ENCODE results near the gene FITM1. TPM values are rescaled to one million over a fixed set of nuclear protein-coding genes. Genes with fewer than 3 reads are reported as not detected.

The FITM1 gene, protein sequence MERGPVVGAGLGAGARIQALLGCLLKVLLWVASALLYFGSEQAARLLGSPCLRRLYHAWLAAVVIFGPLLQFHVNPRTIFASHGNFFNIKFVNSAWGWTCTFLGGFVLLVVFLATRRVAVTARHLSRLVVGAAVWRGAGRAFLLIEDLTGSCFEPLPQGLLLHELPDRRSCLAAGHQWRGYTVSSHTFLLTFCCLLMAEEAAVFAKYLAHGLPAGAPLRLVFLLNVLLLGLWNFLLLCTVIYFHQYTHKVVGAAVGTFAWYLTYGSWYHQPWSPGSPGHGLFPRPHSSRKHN
- total RNA-seq: 0.27 TPM in 1 of 3 replicates, not detected in the others
- long read RNA-seq: 0 reads

DNA sequence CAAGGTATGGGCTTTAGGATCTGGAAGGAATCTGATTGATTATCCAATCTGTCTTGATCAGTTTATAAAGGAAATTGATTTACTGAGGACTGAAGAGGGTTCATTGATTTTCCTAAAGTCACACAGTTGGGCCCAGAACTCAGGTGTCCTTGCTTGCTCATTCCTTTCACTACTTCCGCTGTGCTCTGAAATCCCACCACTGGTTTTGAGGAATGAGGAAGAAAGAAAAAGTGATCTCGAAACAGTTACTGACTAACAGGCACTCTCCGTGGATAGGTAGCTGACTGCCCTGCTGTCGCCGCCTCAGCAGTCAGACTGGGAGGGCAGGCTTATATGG is at the start of gene FITM1:
Gene FITM1 (plus strand): TSS at position 280 of the 337 bp plus-strand sequence. CDS start 905 bp downstream, outside the sequence.
- H3K36me3 Mint-ChIP-seq (ENCODE audit: low read depth): no peaks in the 10 kb centered on the region
- no peak for DNase-seq (ENCODE audit: low spot score)
- H3K9me3 Mint-ChIP-seq (ENCODE audit: low read depth): no peaks in the 10 kb centered on the region
- H3K27ac Mint-ChIP-seq (ENCODE audit: unreplicated experiment): no peak within 1 kb of the TSS
- no peaks in the 10 kb centered on the region for H3K27me3 Mint-ChIP-seq (ENCODE audit: low read depth)
- TF ChIP-seq, protein P1, sequence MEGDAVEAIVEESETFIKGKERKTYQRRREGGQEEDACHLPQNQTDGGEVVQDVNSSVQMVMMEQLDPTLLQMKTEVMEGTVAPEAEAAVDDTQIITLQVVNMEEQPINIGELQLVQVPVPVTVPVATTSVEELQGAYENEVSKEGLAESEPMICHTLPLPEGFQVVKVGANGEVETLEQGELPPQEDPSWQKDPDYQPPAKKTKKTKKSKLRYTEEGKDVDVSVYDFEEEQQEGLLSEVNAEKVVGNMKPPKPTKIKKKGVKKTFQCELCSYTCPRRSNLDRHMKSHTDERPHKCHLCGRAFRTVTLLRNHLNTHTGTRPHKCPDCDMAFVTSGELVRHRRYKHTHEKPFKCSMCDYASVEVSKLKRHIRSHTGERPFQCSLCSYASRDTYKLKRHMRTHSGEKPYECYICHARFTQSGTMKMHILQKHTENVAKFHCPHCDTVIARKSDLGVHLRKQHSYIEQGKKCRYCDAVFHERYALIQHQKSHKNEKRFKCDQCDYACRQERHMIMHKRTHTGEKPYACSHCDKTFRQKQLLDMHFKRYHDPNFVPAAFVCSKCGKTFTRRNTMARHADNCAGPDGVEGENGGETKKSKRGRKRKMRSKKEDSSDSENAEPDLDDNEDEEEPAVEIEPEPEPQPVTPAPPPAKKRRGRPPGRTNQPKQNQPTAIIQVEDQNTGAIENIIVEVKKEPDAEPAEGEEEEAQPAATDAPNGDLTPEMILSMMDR (IDR thresholded peaks at IDR 0.05): no peak
- H3K4me3 Mint-ChIP-seq (ENCODE audit: unreplicated experiment): no peak within 1 kb of the TSS
- H3K4me1 Mint-ChIP-seq (ENCODE audit: low read depth): peaks cover 3% of the 10 kb centered on the region

DNA sequence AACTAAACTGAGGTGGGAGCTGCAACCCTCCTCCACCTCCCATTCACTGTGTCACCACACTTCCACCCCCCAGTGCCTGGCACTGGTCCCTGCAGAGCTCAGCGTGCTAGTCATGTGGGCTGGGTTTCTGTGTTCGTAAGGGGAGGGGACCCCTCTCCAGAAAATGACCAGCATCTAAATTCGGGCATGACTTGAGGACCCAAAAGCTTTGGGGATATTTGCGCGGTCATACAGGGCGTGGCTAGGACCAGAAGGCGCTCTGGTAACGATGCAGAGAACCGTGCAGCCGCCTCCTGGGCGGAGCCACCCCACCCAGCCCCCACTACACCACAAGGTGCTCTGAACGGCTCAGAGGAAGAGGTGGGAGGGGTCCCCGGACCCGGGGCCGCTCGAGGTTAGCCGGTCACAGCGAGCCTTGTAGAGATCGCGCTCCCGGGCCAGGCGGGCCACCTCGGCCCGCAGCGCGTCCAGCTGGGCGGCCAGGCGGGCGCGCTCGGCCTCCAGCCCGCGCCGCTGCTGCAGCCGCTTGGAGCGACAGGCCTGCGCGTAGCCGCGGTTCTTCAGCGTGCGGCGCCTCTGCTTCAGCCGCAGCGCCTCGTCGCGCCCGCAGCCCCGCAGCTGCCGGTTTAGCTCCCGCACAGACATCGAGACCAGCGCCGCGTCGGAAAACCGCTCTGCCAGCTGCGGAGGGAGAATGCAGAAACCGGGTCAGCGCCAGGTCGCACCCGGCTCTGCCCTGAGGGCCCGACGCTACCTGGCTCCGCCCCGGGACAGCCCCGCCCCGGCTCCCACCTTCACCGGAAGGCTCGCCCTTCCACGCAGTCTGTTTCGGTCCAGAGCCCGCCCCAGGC is 49.3 kb upstream of the FITM1 start:
- Mint-ChIP-seq H3K4me1 (ENCODE audit: low read depth) (peaks cover 8% of the 10 kb centered on the region), H3K9me3 (ENCODE audit: low read depth) (no peaks in the 10 kb centered on the region), H3K27ac (ENCODE audit: unreplicated experiment) (no peak overlapping the region), H3K4me3 (ENCODE audit: unreplicated experiment) (peak overlapping the region; percentile 70), H3K36me3 (ENCODE audit: low read depth) (no peaks in the 10 kb centered on the region), H3K27me3 (ENCODE audit: low read depth) (peaks cover 30% of the 10 kb centered on the region)
- TF ChIP-seq, protein P1 (IDR thresholded peaks at IDR 0.05): no peak
- no peak for DNase-seq (ENCODE audit: low spot score)

DNA sequence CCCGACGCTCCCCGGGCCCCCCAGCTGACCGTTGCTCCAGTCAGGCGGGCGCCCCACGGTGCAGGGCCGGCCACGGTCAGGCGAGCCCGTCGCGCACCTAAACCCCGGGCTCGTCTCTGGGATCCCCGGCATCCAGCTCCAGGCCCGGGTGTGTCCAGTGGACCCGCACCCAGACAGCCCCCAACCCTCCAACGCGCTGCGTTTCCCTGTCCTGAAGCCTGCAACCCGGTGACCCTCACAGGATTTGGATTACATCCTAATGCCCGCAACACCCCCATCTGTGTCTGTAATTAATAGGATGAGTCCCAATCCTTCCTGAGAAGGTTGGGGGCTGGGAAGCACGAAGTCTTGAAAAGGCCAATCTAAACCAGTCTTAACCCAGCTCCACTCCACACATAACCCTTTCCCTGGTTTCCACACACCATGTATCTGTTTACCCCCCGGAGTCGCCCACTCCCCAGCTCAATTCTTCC is 48.7 kb upstream of the FITM1 start:
- H3K27ac Mint-ChIP-seq (ENCODE audit: unreplicated experiment): no peak overlapping the region
- peaks cover 30% of the 10 kb centered on the region for H3K27me3 Mint-ChIP-seq (ENCODE audit: low read depth)
- TF ChIP-seq, protein P1 (IDR thresholded peaks at IDR 0.05): no peak
- H3K9me3 Mint-ChIP-seq (ENCODE audit: low read depth): no peaks in the 10 kb centered on the region
- H3K4me1 Mint-ChIP-seq (ENCODE audit: low read depth): peaks cover 8% of the 10 kb centered on the region
- no peaks in the 10 kb centered on the region for H3K36me3 Mint-ChIP-seq (ENCODE audit: low read depth)
- DNase-seq (ENCODE audit: low spot score): no peak
- H3K4me3 Mint-ChIP-seq (ENCODE audit: unreplicated experiment): peak overlapping the region; percentile 70

DNA sequence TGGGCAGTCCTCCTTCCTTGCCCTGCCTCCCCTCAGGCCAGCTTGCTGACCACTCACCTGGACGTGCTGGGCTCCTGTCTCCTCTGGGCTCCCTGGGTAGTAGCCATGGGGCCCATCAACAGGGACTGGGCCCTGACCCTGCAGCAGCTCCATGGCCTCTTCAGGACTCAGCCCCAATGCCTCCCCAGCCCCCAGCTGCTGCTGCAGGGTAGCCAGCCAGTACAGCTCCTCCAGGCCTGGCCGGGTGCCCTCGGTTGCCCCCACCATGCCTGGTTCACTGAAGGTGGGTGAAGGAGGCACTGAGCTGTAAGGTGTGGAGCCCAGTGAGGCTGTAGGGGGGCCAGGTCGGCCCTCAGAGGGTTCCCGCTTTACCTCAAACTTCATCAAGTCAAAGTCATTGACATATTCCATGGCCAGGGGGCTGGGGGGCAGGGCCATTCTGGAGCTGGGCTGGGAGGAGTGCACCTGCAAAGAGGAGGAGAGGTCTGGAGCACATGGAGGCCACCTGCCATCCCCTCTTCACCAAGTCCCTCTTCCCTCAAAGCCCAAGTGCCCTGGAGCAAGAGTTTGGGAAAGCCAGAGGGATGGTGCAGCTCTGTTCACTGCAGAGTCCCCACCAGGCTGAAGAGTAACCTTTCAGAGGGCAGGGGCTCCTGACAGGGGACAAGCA is 47.9 kb upstream of the FITM1 start:
- DNase-seq (ENCODE audit: low spot score): no peak
- H3K4me3 Mint-ChIP-seq (ENCODE audit: unreplicated experiment): peak overlapping the region; percentile 70
- H3K9me3 Mint-ChIP-seq (ENCODE audit: low read depth): no peaks in the 10 kb centered on the region
- H3K27ac Mint-ChIP-seq (ENCODE audit: unreplicated experiment): no peak overlapping the region
- no peaks in the 10 kb centered on the region for H3K36me3 Mint-ChIP-seq (ENCODE audit: low read depth)
- TF ChIP-seq, protein P1 (IDR thresholded peaks at IDR 0.05): no peak
- H3K4me1 Mint-ChIP-seq (ENCODE audit: low read depth): peaks cover 8% of the 10 kb centered on the region
- peaks cover 34% of the 10 kb centered on the region for H3K27me3 Mint-ChIP-seq (ENCODE audit: low read depth)

DNA sequence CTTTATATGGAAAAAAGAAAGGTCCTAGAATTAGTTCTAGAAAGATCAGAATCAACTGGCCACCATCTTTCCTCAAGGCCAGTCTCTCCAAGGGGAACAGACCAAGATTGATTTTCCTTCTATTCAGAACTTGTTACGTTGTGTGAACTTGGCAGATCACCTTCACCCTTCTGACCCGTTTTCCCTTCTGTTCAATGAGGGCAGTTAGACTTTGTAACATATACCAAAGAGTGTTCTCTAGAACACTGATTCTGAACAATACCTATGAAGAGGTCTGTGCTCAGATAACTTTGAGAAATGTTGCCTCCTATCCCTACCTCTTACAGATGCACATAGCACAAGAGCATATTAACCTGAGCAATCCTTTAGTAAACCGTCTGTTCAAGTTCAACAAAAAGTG is 47.0 kb upstream of the FITM1 start:
- Mint-ChIP-seq H3K27me3 (ENCODE audit: low read depth) (peaks cover 28% of the 10 kb centered on the region), H3K27ac (ENCODE audit: unreplicated experiment) (no peak overlapping the region)

More for the DNA sequence above, 47.0 kb upstream of the FITM1 start:
- Mint-ChIP-seq H3K4me3 (ENCODE audit: unreplicated experiment) (no peak overlapping the region), H3K9me3 (ENCODE audit: low read depth) (no peaks in the 10 kb centered on the region), H3K36me3 (ENCODE audit: low read depth) (no peaks in the 10 kb centered on the region), H3K4me1 (ENCODE audit: low read depth) (peaks cover 8% of the 10 kb centered on the region)
- DNase-seq (ENCODE audit: low spot score): no peak
- TF ChIP-seq, protein P1 (IDR thresholded peaks at IDR 0.05): no peak

Measured in chondrocyte (in vitro differentiated cells).